ENCODE results near the gene LRRFIP1.

The LRRFIP1 gene

DNA sequence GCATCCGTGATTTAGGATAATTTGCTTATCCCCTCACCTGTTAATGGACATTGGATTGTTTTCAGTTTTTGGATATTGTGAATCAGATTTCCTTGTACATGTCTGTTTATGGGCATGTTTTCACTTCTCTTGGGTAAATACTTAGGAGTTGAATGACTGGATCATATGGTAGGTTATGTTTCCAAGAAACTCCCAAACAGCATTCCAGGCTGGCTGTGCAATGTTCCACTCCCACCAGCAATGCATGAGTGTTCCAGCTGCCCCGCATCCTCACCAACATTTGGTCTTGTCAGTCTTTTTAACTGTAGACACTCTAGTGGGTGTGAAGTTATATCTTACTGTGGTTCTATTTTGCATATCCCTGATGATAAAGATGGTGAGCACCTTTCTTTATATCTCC, 8.9 kb upstream of the LRRFIP1 start:
- no peak for DNase-seq

DNA sequence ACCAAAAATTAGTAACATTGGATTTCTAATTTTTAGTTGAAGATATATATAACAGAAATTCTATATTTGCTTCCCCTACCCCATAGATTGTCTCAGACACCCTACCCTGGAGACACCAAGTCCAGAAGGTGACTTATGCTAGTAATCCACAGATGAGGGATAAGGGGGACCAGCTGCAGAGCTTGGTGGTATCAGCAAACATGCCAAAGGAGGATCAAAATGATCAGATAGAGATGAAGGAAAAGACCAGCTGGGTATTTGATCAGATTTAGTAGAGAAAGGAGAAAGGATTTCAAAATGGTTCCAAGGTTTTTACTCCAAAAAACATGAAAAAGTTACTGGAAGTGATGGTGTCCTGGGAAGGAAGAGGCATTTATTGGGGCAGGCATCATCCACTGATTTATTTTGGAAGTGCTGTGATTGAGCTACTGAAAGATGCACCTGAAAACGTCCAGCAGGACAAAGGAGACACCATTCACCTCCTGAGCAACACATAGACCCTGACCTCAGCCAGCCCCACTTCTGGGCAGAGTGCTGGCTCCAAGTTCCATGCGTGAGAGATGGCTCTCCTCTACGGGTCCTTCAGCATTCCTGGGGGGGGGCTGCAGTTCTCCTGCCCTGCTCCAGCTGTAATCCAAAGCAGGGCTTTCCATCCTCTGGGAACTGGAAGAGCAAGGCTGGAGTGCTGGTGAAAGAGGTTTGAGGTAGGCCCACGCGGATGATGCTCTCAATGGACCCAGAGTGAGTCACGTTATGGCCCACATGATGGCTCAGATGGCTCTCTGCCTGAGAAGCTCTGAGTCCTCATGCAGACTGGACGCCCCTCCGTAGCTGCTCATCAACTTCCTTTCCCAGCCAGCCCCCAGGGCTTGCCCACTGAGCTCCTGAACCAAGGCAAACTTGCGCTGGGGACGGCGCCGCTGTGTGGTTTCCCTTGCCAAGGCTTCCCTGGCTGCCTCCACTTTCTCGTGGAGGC, 3.7 kb upstream of the LRRFIP1 start:
- no peak for DNase-seq

DNA sequence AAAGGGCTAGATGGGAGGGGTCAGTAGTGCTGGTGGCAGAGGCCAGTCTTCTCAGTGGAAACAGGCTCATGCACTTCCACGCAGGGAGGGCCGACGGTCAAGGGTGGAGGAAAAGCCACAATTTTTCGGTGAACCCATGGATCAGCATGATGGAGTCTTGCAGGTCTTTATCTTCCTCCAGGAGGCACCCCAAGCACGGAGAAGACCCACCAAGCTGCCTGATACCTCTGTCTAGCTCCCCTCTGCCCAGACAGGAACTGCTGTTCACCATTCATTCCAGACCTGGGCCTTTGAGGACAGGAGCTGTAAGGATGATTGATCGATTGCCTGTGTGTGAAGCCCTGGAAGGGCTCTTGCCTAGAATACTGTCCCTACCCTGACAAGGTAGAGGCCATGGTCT, 2.8 kb upstream of the LRRFIP1 start:
- DNase-seq: no peak

DNA sequence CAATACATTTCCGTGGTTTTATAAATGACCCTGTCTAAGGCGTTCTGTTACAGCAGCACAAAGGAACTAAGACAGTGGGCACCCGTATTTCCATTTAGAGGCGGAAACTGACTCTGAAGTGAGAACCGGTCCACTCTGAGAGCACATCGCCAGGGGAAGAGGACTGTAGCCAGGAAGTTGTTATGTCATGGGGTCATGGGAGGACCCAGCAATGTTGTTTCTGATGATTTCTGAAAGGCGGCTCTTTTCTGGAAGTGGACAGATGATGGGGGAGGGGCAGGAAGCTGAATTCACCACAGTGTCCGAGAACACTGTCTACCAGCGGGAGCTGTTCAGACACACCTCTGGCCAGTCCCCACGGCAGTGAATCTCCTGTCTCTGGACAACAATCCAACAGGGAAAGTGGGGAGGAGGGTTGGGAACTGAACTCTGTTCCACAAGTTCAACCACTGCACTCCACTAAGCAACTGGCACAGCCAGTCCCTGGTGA, 2.1 kb upstream of the LRRFIP1 start:
- DNase-seq: no peak

DNA sequence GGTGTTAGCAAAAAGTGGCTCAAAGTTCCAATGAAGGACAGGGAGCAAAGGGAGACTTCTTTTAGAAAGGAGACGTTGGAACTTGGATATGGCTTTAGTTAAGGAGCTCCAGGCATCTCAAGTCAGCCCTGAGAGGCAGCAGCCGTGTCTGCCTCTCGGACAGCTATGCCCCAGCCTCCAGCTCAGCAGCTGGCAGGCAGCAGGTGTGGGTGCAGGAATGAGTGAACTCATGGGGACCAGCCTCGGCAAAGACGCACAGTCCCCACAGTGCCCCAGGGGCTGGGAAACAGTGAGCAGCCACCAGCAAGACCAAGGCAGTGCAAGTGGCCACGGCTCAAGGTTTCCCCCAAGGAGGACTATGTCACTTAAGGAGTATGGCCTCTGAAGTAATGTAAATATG, 1.6 kb upstream of the LRRFIP1 start:
- no peak for DNase-seq

DNA sequence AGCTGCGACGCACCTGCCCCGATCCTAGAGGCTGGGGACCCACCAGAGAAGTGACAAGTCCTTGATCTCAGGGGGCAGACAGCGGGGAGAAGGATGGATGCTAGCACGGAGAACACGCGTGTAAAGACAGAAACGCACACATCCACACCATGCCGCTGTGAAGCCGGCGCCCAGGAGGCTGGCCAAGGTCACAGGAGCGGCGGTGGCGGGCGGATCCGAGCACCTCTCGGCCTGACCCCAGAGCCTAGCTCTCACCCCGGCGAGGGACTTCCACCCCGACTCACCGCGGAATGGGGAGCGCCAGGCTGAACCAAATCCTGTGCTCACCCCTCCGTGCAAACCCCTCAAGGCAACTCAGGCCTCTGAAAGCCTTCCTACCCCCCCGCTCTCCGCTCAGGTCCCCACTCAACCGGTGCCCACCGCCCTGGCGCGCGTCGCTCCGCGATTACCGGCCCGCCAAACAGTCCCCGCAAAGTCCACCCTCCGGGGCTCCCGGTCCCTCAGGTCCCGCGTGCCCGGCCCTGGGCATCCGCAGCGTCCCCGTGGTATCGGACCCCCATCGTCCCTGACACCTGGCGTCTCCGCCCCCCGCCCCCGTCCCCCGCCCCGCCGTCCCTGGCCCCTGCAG, 460 bp upstream of the LRRFIP1 start:
- DNase-seq: no peak

DNA sequence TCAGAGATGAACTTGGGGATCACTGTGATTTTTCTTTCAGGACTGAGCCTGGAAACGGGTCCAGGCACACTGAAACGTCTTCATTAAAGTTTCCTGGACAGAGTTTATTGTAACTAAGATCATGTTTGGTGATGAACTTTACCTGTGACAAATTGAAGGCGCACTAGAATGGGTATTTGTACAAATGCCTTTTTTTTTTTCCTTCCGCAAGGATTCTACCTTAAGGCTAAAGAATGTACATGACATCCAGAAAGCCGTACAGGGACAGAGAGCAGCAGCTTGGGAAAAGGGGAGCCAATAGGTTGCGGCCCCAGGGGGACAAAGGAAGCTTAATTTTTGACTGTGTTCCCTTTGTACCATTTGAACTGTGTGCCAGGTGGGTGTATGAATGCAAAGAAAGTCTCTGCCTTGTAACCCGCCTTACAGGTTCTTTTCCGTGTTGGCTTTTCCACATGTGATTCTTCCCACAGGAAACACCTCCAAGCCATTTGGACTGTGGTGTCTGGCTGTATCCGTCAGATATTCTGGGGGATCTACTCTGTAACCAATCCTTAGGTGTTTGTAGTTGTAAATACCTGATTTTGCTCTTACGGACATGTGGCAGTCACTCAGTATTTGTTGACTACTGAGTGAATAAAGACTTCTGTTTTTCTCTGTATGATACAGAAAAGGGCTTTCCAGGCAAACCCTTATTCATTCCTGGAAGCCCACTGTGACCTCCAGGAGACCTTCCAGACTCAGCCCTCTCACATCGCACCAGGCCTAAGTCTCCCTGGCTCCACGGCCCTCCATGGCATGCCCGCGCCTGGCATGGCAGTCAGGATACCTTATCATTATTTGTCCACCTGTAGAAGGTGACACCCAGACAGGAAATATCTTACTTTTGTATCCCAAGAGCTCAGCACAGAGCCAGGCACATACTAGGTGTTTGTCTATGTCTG, 1.1 kb downstream of the LRRFIP1 start:
- no peak for DNase-seq

DNA sequence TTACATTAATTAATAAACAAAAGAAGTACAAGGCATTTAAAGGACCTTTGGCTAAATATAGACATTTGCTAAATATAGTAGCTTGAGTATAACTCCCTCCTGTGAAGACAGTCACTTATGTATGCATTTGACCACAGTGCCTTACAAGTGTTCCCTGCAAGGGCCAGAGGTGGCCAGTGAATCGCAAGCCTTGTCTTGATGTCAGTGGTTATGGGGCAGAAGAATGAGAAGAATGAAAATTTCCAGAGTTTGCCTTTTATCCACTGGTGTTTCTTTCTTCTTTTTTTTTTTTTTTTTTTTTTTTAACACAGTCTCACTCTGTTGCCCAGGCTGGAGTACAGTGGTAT, 1.8 kb downstream of the LRRFIP1 start:
- DNase-seq: no peak

DNA sequence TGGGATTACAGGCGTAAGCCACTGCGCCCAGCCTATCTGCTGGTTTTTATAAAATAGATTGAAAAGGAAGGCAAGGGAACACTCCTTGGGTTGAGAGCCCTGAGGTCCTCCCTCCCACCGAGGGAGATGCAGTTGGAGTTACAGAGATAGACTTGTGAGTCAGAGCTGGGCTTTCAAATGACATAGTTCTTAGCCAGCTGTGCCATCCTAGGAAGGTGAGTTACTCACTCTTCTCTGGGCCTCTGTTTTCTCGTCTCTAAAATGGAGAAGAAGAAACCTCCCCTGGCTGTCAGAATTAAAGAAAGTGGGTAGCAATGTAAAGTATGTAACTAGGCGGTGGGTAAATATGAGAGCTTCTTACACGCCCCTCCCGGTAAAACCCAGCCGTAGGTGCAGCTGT, 2.4 kb downstream of the LRRFIP1 start:
- DNase-seq: no peak

DNA sequence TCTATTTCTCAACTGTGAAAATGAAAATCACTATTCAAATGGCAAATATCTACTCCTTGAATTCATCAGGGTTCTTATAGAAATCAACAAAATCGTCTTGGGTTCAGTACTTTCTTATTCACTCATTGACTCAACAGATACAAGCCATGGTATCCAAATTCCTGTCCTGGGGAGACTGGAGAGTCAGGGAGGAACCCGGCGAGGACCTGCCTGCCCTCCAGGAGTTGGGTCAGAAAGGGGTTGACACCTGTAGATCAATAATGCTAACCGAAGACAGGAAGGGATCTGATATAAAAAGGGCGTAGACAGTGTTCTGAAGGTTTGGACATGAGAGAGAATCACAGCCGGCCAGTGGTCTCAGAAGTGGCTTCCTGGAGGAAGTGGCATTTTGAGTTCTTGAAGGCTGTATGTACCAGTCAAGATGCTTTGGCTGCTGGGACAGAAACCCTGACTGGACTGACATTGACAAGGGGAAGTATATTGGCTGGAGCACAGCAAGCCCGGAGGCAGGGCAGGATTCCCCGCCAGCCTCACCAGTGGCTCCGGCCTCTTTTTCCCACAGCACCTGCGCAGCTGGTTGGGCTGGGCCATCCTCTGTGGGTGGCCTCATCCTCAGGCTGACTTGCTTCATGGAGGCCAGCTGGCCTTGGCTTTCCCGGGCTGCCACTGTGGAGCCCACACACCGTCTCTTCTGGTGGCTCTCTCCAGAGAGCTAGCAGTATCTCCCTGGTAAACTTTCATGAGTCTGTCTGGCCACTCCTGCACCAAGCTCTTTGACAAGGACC, 3.0 kb downstream of the LRRFIP1 start:
- no peak for DNase-seq

DNA sequence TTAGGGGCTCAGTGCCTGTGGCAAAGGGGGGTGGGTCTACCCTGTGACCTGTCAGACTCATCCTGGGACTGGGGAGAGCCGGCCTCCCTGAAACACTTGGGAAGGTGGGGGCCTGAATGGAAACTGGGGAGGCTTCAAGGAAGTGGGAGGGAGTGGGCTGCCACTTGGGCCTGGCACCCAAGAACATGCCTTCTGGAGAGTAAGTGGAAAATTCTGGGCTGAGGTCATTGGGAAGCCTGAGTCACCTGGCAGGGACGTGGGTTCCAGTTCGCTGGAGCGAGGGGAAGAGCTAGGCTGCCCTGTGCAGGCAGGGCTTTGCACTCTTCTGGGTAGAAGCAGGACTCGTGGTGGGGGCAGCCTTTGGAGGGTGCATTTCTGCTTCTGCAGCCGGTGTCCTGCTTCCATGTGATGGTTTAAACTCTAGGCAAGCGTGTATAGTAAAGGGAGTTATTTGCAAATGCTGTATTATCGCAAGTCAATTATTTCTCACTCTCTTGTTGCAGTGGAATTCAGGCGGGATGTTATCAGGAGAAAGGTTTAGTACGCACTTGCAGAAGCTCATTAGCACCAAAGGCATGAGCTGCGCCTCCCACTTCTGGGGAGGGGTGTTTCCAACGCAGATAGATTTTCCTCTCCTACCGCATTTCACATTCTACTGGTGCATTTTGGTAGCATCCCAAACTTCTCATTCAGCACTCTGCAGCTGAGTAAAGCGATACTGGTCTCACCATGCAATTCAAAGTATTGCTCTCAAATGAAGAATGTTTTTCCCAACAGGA, 3.8 kb downstream of the LRRFIP1 start:
- peak in 1 of 2 experiments; percentile 3 for DNase-seq

DNA sequence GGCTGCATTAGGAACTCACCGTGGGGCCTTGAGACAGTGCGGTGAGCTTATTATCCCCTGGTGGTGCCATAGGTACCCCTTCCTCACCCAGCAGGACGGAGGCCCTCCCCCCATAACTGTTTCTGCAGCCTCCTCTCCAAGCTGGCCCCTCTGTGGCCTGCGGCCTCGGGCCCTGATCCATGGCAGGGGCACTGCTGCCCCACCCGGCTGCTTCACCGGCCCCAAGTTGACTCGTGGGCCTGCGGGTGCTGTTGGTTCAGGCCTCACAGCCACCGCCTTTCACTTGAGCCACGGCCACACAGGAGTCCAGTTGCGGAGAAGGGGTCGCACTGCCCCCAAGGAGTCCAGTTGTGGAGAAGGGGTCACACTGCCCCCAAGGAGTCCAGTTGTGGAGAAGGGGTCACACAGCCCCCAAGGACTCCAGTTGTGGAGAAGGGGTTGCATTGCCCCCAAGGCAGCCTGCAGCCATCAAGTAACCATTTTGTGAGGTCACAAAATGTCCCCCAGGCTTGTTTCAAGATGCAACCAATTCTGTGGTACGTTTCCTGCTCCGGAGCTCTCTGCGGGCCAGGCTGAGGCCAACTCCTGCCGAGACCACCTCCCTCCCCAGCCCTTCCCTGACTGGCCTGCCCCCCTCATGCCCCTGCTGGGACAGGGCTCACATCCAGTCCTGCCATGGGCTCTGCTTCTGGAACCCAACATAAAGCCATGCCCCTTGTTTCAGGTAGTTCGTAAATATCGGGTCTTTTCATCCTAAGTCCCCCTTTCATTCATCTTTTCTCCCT, 4.6 kb downstream of the LRRFIP1 start:
- DNase-seq: no peak

DNA sequence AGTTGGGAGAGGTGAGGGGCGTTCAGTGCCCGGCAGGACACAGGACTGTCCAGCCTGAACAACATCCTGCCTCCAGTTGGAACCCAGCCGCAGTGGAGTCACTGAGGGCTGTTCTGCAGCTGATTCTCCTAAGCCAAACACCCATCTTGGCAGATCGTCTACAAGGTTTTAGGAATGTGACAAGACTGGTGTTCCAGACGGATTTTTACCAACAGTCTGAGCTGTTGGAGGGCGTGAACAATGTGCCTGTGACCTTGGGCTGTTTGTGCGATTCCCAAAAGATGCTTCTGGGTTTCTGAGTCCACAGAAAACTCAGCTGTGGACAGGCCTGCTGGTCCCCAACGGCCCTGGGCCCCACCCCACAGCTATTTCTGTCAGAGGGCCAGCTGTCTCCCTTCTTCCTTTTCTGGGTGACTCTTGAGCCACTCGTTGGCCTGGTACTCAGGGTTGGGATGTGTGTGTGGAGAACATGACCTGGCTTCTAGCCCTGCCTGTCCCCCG, 5.7 kb downstream of the LRRFIP1 start:
- DNase-seq: no peak

DNA sequence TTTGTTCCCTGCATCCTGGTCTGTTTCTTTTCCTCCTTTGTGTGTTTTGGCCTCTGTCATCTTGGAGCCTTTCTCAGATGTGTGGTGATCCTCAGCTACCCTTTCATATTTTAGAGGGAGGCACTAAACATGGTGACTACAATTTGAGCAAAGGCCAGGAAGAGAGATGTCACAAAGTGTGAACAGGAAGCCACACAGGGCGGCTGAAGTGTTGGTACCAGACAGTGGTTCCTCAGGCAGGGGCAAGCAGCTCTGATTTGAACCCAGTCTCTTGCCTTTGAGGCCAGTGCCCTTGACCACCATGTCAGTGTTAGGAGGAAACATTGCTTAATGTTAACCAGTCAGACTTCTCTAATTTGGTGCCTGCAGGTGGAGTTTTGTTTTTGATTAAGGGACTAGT, 9.2 kb downstream of the LRRFIP1 start:
- DNase-seq: no peak

DNA sequence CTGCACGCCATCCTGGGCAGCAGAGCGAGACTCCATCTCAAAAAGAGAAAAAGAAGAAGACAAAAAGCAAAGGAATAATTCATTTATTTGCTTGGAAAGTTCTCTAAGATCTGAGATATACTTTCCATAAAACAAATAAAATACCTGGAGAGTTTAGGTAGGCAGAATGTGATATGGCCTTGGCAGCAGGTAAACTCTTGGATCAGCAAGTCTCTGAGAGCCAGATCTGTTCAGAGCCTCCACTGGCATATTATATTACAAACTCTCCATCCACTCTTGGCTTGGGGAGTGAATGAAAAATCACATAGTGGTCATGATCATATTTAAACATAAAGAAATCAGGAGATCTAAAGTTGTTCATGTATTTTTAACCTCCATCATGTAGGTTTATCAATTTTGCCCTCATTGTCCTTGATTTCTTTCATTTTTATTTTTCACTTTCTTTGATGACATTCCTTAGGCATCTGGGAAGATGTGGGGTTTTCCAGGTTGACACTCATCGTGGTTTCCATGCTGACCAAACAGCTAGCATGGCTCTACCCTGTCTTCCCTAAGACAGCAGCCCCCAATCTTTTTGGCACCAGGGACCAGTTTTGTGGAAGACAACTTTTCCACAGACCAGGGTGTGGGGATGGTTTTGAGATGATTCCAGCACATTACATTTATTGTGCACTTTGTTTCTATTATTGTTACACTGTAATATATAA, 10.2 kb downstream of the LRRFIP1 start:
- DNase-seq: no peak

DNA sequence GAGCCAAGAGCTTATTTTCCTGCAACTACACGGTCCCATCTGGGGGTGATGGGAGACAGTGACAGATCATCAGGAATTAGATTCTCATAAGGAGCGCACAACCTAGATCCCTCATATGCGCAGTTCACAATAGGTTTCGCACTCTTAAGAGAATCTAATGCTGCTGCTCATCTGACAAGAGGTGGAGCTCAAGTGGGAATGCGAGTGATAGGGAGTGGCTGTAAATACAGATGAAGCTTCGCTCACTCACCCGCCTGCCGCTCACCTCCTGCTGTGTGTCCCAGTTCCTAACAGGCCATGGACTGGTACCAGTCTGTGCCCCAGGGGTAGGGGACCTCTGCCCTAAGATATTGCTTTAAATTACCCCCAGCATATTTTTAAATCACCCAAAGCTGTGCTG, 10.8 kb downstream of the LRRFIP1 start:
- DNase-seq: no peak

DNA sequence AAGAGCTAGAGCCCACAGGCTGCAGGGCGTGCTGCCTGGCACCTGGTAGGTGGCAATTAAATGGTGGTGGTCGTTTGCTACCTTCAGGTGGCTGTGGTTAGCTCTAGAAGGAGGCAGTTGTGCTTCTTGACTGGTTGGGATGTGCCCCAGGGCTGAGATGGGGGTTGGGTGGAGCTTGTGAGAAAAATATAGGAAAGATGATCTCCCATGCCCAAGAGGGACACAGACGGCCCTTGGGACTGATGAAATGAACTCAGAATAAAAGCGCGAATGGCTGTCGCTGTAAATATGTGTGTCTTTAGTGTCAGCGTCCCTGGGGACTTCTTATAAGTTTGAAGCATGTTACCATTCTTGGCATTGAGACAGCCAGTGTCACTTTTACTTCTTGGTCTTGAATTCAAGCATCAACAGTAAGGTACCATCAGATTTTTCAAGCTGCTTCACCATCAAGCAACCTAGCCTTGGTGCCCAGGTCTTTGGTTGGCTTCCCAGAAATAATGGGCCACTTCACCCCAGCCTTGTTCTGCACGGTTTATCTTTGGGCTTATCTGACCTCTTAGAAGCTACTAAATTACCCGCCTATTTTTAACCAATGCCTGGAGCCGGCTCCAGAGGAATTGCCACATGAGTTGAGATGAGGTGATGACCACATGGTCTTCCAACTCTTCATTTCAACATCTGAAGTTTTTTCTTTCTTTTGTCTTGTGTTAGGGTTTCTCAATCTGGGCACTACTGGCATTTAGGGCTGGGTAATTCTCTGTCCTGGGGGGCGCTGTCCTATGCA, 11.9 kb downstream of the LRRFIP1 start:
- DNase-seq: no peak

DNA sequence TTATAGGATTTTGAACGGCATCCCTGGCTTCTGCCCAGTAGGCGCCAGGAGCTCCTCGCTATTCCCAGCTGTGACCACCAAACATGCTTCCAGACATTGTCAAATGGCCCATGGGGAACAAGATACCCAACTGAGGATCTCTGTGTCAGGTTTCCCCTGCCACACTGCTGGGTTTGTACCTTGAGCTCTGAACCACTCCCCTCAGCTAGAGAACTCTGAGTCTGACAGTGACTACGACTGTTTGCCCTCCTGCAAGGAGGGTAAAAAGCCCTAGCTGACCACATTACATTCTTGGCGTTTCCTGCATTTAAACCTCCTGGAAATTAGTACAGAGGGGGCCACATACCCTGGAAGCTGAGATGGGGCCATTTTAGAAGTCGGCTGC, 12.4 kb downstream of the LRRFIP1 start:
- no peak for DNase-seq

DNA sequence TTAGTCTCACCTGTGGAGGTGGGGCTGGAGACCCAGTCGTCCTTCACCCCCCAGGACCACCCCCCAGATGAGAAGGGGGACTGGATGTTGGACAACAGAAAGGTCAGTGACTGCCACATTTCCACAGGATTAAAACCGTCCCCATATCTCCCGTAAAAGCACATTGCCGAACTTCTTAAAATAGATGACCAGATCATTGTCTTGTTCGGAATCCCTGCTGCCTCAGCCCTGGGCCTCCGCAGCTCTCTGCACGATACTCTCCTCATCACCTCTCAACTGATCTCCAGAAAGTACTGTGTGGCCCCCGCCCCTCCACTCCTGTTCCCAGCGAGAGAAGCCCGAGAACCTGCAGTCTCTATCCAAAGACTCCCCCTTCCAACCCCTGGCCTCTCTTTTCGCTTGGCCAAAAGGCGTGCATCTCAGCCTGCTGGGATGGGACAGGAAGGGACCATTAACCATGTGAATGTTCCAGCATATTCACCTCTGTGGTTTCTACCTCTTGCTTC, 13.2 kb downstream of the LRRFIP1 start:
- no peak for DNase-seq

Measured in NCI-H446 (cell line).